GM18526 (cell line): ENCODE data around the gene SLC44A3.

Experiments
- POLR2A ChIP-seq: IDR thresholded peaks from 3 replicates; pipeline ENCODE4 v1.6.1; 2011; ENCODE audit not compliant: insufficient read length; ENCODE audit errors: extremely low read depth

SLC44A3 gene

DNA sequence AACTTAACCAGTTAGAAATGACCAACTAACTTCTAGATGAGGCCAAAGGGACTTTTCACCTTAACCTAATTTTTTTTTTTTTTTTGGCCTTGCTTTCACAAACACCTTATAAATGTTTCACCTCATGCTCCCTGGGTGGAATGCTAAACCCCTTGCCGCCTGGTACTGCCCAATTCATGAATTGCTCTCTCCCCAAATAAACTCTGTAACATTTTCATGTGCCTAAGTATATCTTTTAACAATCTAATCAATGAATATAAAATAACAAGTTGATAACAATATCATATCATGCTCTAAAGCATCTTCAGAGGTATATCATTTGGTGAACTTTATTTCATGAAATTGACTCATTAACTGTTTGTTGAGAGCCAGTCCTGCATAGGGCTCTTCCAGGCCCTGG is 117.7 kb downstream of the SLC44A3 start:
- TF ChIP-seq POLR2A = no peak

DNA sequence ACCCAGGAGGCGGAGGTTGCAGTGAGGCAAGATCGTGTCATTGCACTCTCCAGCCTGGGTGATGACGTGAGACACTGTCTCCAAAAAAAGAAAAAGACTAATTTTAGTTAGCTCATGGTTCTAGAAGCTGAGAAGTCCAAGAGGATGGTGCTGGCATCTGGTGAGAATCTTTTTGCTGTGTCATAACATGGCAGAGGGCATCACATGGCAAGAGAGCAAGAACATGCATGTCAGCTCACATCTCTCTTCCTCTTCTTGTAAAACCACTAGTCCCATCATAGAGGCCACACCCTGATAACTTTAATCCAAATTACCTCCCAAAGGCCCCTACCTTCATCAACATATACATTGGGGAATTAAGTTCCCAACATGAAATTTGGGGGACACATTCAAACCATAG is 120.6 kb downstream of the SLC44A3 start:
- TF ChIP-seq POLR2A = no peak

DNA sequence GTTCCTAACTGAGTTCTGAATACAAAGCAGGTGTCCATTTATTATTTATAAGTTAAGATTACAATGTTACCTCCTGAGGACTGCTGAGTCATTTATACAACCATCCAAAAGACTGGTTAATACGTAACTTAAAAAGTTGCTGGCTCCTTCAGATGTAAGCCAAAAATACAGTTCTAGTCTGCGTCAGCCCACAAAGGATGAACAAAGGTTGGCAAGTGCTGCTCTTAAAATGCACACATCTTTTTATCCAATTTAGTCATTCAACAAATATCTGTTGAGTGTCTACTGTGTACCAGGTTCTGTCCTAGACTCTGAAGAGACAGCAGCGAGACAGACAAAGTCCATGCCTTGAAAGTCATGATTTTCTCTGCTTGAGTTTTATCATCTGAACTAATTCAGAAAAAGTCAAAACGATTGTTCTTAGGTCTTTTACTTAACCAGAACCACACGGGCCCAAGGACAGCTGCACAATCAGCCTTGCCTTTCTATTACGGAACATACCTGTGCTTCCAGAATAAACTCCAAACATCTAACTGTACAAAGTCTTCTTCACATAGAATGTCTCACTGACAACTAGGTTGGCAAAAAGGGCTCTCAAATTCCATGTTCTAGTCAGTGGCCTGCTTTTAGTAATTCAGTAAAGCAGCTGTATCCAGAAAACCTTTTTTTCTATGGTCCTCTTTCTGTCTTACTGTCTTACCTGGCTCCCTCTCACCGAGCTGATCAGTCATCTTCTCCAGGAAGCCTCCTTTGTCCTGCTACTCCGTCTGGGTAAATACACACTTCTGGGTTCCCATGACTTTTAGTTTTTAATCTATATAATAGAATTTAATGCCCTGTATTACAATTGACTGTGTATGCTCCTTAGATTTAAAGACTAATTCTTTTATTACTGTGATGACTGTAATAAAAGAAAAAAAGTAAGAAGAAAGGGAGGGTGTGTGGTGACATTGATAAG is 122.3 kb downstream of the SLC44A3 start:
- no peak for TF ChIP-seq POLR2A
